ENCODE measurements around the gene HTRA3.

Gene HTRA3

DNA sequence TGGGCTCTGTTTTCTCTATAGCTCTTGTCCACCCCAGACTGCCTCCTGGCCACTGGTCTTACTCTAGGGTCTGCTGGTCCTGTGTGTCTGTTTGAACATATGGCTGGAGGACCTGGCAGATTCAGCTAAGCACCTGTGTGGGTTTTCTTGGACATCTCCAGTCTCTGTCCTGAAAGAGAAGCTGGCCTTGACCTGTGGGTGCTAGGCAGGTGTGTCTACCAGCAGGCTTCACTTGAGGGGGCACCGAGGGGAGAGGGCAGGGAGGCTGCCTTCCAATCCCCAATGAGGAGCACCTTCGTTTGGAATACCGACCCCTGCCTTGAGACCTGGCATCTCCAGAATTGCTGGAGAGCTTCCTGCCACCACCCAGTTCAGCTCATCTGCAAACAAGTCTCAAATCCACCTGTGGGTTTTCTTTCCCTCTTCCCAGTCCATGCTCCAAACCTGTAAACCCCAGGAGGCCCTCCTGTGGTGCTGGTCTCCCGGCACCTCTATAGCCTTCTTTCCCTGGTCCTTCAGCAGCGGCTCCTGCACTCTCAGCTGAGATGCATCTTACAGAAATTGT is 45.2 kb downstream of the HTRA3 start:
- no peak for DNase-seq

DNA sequence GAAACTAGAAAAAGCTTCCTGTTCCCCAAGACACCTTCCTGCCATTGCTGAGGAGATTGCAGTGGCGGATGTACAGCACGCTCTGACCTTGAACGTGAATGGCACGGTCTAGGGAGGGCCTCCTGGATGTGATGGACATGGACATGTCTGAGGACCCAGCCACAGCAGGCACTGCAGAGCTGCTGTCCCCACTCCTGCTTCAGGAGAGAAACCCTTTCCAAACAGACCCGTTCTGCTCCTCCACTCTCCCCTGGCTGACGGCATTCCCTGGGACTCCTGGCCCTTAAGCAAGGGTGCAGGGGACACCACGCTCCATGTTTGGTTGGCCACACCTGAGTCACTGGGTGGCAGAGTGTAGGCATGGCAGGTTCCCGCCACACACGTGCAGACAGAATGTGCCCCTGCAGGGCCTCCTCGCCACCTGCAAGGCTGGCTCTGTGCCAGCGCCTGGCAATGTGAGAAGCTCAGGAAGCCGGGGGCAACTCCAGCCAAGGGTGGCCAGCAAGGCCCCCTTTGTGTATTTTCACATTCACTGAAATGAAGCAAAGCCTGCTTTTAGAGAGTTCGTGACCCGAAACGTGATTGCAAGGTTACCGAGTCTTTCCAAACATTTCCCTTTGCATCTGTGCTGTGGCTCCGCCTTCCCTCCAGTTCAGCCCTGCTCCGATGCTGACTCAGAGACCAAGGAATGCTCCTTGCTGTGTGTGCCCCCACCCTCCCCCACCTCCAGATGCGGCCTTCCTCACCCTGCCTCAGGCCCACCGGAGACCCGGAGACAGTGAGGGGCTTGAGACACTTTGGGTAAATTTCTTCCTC is 46.1 kb downstream of the HTRA3 start:
- peak; percentile 87 for DNase-seq

DNA sequence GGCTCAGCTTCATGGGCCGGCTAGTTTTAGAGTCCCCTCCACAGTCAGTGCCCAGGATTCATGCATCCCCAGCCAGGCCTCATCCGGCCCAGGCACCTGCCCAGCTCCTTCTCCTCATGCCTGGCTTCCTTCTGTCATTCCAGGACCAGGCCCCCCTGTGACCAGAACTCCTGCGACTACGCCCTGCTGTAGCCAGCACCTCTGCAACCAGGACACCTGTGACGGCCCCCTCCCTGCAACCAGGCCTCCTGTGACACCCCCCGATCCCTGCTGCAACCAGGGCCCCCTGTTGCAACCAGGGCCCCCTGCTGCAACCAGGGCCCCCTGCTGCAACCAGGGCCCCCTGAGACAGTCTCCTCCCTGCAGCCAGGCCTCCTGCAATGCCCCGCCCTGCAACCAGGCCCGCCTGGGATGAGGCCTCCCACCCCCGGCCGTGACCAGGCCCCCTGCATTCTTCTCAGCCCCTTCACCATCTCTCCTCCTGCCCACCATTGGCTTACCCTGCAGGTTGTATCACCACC is 46.8 kb downstream of the HTRA3 start:
- no peak for DNase-seq

DNA sequence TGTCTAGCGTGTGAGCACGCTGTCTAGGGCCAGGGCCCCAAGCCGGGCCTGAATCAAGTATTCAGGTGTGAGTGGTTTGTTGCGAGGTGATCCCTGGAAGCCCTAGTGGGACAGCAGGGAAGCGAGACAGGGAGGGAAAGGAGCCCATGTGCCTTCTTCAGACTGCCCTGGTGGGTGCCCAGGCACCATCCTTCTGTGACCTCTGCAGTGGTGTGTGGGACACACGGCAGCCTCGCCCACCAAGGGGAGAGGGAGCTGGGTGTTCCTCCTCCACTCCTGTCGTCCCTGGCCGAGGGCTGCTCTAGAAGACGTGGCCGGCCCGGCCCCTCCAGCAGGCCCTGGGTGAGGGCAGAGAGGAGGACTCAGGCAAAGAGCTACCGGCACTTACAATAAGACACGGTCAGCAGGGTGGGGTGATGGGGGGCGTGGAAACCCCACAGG is 47.4 kb downstream of the HTRA3 start:
- no peak for DNase-seq

DNA sequence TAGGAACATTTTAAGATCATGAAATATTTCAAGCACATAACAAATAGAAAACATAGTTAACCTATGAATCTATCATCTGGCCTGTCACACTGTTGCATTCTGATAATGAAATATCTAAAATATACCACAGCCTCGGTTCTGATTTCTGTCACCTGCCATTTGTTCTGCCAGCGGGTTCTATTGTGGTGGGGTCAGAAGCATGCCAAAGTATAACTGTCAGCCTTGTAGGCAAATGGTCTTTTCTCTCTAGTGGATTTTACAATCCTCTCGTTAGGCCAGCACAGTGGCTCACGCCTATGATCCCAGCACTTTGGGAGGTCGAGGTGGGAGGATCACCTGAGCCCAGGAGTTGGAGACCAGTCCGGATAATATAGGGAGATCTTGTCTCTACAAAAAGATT is 47.9 kb downstream of the HTRA3 start:
- DNase-seq = no peak

DNA sequence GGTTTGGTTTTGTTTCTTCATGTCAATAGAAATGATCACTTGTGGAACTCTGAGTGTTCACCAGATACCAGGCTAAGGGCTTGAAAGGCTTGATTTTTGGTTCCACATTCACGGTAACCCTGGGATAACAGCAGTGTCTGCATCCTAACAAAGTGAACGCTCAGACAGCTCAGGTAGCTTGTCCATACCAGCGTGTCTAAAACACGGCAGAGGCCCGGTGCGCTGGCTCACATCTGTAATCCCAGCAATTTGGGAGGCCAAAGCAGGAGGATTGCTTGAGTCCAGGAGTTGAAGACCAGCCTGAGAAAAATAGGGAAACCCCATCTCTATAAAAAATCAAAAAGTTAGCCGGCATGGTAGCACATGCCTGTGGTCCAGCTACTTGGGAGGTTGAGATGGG is 49.0 kb downstream of the HTRA3 start:
- no peak for DNase-seq

DNA sequence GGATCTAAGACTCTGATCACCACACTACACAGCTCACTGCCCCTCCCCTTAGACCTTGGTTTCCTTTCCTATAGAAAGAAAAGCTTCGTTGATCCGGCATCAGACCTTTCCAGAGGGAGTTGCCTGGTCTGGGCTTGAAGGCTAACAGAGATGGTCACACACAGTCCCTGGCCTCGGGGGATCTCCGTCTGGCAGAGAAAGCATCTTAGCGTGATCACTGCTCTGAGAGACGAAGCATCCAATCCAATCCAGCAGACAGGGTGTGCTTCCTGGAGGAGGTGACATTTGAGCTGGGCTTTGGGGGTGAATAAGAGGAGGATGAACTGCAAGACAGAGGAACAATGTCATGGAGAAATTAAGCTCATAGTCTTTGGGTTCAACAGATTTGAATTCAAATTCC is 49.5 kb downstream of the HTRA3 start:
- DNase-seq = no peak

DNA sequence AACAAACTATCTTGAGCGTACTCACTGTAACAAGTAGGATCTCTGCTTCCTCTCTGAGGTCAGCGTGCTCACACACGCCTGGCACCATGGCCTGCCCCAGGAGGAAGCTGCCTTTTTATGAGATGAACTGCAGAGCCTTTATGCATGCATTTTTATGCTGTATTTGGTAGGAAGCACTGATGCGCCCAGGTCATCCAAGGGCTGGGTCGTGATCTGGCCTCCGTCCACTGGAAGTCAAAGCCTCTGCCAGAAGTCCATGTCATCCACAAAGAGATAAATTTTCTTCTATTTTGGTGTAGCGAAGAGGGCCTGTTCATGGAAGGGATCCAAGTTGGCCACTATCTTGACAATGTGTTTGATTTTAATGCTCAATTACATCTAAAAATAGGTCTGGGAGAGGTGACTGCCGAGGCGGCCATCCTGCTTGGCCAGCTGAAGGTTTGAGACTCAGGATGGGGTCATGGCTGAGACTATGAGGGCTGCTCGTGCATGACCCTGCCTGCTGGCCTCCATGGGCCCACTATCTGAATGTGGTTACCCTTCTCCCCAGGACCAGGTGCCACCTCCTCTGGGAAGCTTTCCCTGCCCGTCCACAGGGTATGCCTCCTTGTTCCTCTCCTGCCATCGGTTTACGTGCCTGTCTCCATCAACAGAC is 50.3 kb downstream of the HTRA3 start:
- DNase-seq = no peak

DNA sequence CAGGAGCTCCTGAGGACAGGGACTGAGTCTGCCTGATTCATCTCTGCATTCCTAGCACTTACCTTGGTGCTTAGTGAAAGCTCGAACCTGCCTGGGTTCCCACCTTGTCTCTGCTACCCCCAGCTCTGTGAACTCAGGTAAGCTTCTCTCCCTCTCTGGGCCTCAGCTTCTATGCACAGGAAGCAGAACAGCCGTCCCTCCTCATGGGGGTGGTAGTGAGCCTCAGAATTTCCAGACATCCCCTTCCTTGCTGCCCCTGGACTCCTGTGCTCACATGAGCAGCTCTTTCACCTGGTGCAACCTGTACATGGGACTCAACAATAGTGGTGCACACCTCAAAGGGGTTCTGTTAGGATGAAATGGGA is 50.8 kb downstream of the HTRA3 start:
- DNase-seq = no peak

DNA sequence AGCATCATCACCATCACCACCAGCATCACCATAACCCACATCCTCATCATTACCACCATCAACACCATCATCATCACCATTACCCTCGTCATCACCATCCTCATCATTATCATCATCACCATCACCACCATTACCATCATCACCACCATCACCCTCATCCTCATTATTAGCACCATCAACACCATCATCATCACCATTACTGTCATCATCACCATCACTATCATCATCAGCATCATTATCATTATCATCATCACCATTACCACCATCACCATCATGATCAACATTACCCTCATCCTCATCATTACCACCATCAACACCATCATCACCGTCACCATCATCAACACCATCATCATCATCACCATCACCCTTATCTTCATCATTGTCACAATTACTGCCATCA is 51.7 kb downstream of the HTRA3 start:
- DNase-seq = no peak

DNA sequence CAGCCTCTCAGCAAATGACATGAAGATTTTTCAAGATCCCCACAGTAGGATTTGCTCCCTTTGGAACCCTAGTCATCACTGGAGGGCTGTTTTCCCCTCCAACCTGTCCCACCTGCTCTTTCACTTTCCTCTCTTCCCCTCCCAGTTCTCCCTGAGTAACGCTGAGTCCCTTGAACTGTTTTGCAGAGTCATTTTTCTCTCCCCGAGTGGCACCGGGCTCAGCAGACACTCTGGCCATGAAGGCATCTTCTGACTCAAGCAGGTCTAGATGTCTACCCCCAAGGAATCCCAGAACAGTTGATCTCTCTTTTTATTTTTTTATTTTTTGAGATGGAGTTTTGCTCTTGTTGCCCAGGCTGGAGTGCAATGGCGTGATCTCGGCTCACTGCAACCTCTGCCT is 52.2 kb downstream of the HTRA3 start:
- DNase-seq = no peak

DNA sequence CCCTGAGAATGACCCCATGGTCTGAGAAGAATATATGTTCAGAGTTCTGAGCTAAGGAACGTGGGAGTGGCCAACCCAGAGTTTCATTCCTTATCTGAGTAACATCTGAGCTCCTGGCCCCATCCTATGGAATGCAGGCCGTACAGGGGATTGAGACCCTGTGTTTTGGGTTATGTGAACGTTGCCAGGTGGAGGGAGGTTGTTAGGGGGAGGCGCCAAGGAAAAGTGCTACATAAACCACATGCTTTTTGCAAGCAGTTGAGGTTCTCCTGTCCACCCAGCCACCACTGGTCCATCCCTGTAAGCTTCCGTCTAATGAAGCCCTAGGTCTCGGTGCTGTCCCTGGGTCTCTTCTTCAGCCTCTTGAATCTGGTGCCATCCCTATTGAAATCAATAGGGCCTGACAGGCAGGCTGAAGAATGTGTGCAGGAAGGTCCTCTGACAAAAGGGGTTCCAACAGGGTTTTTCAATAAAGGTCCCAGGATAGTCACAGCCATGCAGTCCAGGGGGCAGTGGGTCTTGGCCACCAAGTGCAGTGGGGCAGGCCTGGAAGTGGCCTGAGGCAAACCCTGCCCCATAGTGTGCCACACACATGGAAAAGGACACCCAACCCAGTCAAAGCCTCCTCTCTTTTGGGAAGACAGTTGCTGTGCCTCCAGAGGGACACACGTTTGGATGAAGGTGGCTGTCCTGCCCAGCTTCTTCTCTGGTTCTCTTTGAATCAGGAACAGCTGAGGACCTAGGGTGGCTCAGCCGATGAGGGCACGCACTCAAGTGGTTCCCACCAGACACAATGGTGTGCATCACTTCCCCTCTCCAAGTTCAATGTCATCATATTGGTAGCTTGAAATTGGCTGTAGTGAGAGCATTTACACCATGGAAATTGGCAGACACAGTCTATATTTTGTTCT is 53.5 kb downstream of the HTRA3 start:
- DNase-seq = no peak

DNA sequence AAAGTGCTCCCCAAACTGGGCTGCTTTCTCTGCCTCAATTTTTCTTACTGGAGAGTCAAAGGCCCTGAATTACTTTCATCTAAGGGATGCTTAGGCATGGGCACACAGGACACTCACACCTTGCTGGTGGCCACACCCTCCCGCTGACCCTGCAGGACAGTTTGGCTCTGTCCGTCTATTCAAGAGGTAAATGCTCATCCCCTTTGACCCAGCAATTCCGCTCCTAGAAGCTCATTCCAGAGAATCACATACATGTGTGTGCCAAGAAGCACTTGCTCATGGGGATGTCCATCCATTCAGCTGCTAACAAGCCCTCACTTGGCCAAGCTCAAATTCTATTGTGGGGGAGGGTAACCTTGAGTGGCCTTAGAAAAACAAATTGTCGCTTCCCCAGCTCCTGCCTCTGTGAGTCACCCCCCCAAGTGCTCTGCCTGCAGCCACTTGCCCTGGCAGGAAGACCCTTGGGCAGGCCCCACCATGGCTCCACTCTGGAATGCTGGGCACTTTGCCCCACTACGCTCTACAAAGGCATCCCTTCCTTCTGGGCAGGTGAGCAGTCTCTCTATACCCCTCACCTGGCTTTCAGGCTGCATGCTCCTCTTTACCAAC is 54.5 kb downstream of the HTRA3 start:
- DNase-seq = peak; percentile 17

DNA sequence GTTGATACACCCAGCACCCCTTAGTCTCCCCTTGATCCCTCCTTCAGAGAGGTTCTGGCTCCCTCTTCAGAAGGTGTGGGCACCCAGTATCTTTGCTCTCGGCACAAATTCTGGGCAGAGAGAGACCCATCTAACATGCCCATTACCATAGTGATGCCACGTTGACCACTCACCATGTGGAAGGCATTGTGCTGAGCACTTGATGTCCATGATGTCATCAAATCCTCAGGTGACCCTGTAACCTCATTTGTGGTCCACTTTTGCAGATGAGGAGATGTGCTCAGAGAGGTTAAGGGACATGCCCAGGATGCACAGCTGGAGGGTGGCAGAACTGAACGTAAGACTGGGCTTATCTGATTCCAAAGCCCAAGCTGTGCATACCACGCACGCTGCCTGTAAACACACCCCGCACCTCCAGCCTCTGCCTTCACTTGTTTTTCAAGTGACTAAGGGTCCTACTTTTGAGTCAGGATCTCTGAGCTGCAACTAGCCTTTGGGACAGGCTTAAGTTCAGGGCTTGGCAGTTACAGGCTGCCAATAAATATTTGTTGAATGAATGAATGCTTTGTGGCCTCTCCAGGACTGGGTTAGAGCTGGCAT is 55.2 kb downstream of the HTRA3 start:
- no peak for DNase-seq

DNA sequence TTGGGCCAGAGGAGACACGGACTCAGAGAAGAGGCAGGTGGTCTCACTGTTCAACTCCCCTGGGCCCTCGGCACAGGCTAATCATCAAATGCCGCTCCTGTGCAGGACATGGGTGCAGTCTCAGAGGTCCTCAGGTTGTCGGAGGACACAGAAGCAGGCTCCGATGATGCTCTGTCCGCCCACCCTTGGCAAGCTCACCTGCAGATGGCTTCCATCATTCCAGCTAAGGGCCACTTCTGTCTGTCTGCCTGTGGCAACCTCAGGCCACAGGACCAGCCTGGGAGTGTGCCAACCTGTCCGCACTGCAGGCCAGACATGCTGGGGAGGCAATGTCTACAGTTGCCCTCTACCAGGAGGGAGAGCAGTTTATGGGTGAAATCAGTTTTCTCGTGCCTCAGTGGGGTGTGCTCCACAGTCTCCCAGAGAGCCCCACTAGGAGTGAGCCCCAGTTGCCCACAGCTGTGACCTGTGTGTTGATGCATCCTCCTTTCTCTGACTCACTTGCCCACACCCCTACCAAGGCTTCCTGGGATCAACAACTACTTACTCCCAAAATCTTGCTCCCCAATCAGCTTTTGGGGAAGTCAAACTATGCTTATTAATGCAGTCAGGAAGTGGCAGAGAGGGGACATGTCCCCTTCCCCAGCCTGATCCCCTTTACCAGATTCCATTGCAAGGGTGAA is 55.9 kb downstream of the HTRA3 start:
- no peak for DNase-seq

DNA sequence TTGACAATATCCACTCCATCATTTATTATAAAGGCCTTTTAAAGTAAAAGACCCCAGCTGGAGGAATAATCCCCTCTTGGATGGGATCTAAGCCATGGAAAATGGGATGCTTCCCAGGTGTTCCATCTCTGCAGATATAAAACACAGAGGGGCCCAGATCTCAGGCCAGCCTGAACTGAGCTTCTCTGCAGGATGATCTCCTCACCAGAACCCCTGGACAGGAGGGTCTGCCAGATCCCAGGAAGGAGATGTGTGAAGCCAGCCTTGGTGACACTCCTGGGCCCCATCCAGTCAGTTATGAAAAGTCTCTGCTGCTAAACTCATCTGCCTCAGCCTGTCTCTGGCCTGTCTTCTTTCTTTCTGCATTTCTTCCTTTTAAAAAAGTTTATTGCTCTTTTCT is 56.7 kb downstream of the HTRA3 start:
- no peak for DNase-seq

DNA sequence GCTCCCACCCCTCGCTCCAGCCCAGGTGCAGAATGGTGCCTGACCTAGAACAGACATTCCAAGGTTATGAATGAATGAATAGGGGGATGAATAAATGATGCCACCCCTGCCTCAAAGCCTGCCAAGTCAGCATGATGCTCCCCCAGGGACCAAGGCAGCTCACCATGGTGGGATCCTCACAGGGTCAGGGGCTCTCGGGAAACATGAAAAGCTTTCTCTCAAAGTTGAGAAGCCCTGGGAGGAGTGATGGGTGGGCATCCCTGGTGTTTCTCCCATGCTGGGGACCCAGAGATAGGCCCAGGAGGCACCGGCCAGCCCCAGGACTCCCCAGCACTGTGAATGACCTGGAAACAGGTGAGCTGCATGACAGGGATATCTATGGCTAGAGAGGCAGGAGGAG is 58.9 kb downstream of the HTRA3 start:
- no peak for DNase-seq

DNA sequence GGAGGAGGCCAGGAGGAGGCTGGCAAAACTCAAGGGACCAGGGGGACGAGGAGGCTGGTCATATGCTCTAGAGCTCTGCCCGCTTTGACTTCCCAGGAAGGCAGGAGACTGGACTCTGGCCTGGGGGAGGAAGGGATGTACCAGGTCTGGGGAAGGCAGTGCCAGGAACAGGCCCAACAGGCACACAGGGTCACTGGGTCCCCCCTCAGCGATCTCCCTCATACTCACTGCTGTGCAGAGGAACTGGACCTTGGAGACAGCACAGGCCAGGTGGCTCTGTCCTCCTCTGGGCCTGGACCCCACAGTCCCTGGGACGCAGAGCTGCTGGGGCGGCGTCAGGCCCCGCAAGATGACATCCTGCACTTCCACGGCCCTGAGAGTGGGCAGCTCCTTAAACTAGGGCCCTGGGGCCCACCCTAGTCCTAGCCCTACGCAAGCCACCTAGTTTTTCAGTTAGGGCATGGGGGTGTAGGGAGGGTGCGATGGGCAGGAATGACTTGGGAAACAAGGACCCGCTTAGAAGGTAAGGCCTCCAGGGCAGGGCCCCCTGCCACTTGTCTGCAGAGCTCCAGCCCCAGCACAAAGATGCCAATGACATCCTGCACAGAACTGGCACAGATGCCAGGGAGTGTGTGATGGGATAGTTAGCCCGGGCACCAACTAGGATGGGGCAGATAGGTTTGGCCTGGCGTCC is 59.5 kb downstream of the HTRA3 start:
- no peak for DNase-seq

DNA sequence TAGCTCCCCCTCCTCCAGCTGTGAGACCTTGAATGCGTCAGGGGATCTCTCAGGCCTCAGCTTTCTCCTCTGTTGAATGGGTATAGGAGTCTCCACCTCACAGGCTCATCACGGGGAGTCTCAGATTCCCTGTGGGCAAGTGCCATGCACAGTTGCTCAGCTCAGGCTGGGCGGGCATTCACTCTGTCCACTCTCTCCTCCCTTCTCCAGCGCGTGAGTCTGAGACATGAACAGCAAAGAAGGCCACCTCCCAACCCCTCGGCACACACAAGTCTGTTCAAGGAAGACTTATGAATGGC is 60.0 kb downstream of the HTRA3 start:
- no peak for DNase-seq

DNA sequence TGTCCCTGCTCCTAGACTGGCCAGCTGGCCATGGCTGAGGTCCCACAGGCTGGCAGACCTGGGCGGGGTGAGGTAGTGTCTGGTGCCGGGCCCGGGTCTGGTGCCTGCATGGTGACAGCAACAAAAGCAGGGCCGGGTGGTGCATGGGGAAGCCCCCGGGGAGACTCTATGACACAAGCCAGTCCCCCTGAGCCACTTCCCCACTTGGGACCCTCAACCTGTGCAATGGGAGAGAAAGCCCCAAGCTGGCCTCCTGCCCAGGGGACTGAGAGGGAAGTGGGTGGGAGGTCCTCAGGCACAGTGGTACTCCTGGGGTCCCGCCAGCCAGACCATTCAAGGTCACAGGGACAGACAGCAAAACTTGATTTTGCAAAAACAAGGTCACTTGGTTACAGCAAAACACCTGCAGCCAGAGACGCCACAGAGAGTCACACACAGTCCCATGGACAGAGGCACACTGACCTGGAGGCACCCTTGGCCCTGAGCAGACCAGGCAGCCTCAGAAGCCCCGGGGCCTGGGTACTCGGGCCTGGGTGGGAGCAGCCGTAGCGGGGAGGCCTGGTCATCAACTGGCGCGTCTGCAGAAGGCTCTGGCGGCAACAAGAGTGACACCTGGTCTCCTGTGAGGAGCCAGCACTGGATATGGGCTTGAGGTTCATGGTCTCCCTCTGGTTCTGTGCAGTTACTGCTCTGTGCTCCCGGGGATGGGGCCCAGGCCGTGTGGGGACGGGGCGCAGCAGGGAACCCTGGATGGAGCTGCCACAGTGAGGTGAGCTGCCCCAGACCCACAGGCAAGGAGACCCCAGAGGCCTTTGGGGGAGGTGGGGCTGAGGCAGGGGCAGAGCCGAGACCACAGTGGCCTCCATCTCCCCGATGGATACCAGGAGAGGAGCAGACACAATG is 60.6 kb downstream of the HTRA3 start:
- DNase-seq = no peak
